GM23338 (cell line): ENCODE measurements around the gene CELSR1. TPM values are rescaled to one million over a fixed set of nuclear protein-coding genes. Genes with fewer than 3 reads are reported as not detected.

Experiments
- ATAC-seq: fragments of 200-7000 bp; cut with Tn5 transposase; 3 replicates; pipeline ENCODE4 v1.9.1; 2020
- DNase-seq: peaks from one replicate; pipeline ENCODE4 v3.0.0-alpha.2; 2015; ENCODE audit warnings: low spot score
- H2AFZ ChIP-seq: fragments of 200-600 bp; sonication (generic); 2 replicates; pipeline ENCODE4 v1.8.0; 2016; ENCODE audit warnings: antibody characterized with exemption, mild to moderate bottlenecking, moderate library complexity
- H3F3A ChIP-seq: fragments of 200-600 bp; sonication (generic); replicated peaks from 2 replicates; pipeline ENCODE4 v1.8.0; 2017; ENCODE audit warnings: antibody characterized with exemption, mixed run types, low read depth
- H3K27ac ChIP-seq: fragments of 200-600 bp; sonication (generic); 2 replicates; pipeline ENCODE4 v1.6.1; 2016; ENCODE audit warnings: low read depth
- H3K27me3 ChIP-seq: fragments of 200-600 bp; sonication (generic); 2 replicates; pipeline ENCODE4 v1.8.0; 2016; ENCODE audit warnings: mild to moderate bottlenecking, mixed run types, moderate library complexity; ENCODE audit not compliant: insufficient read depth
- H3K36me3 ChIP-seq: fragments of 200-600 bp; sonication (generic); 2 replicates; pipeline ENCODE4 v1.8.0; 2016; ENCODE audit warnings: mild to moderate bottlenecking; ENCODE audit not compliant: insufficient read depth
- H3K4me1 ChIP-seq: fragments of 200-600 bp; sonication (generic); 2 replicates; pipeline ENCODE4 v1.8.0; 2016; ENCODE audit warnings: mild to moderate bottlenecking, moderate library complexity; ENCODE audit not compliant: insufficient read depth
- H3K4me2 ChIP-seq: fragments of 200-600 bp; sonication (generic); 2 replicates; pipeline ENCODE4 v1.7.1; 2017; ENCODE audit warnings: mixed run types
- H3K4me3 ChIP-seq: fragments of 200-600 bp; sonication (generic); 2 replicates; pipeline ENCODE4 v1.6.1; 2016; ENCODE audit warnings: mixed run types
- H3K79me2 ChIP-seq: fragments of 200-600 bp; sonication (generic); replicated peaks from 2 replicates; pipeline ENCODE4 v1.8.0; 2017; ENCODE audit warnings: mild to moderate bottlenecking; ENCODE audit not compliant: insufficient read depth
- H3K9me2 ChIP-seq: fragments of 200-600 bp; sonication (generic); 2 replicates; pipeline ENCODE4 v1.8.0; 2017; ENCODE audit not compliant: insufficient read depth
- H4K20me1 ChIP-seq: fragments of 200-600 bp; sonication (generic); replicated peaks from 2 replicates; pipeline ENCODE4 v1.8.0; 2017; ENCODE audit warnings: mild to moderate bottlenecking; ENCODE audit not compliant: insufficient read depth
- H3K27ac Mint-ChIP-seq: 2 replicates; pipeline ENCODE4 v1.8.0; 2020; ENCODE audit warnings: inconsistent platforms, mild to moderate bottlenecking, moderate library complexity, mixed read lengths
- H3K27me3 Mint-ChIP-seq: 3 replicates; pipeline ENCODE4 v1.8.0; 2022; ENCODE audit warnings: low read depth, mild to moderate bottlenecking, moderate library complexity, mixed read lengths, inconsistent platforms; ENCODE audit not compliant: insufficient read depth, poor library complexity
- H3K36me3 Mint-ChIP-seq: 3 replicates; pipeline ENCODE4 v1.8.0; 2021; ENCODE audit warnings: low read depth, mild to moderate bottlenecking, inconsistent platforms, moderate library complexity, mixed read lengths
- H3K4me1 Mint-ChIP-seq: 3 replicates; pipeline ENCODE4 v1.8.0; 2020; ENCODE audit warnings: mild to moderate bottlenecking, inconsistent platforms, mixed read lengths
- H3K4me3 Mint-ChIP-seq: 3 replicates; pipeline ENCODE4 v1.8.0; 2021; ENCODE audit warnings: moderate library complexity, mild to moderate bottlenecking, inconsistent platforms, mixed read lengths
- H3K9me3 Mint-ChIP-seq: 3 replicates; pipeline ENCODE4 v1.8.0; 2020; ENCODE audit warnings: moderate library complexity, mild to moderate bottlenecking, inconsistent platforms, mixed read lengths
- CREB1 ChIP-seq: fragments of 250-450 bp; sonication (Bioruptor Pico); IDR thresholded peaks from 2 replicates; pipeline ENCODE4 v1.5.0; 2020; ENCODE audit warnings: low read depth, mild to moderate bottlenecking, moderate library complexity
- EZH2phosphoT487 ChIP-seq: fragments of 200-600 bp; sonication (generic); IDR thresholded peaks from one replicate; pipeline ENCODE4 v1.8.1; 2018; ENCODE audit warnings: antibody characterized with exemption; ENCODE audit not compliant: unreplicated experiment
- JUNB ChIP-seq: IDR thresholded peaks from one replicate; pipeline ENCODE4 v1.6.1; 2016; ENCODE audit warnings: antibody characterized with exemption; ENCODE audit not compliant: unreplicated experiment
- NANOG ChIP-seq: IDR thresholded peaks from 2 replicates; pipeline ENCODE4 v1.6.1; 2016; ENCODE audit warnings: antibody characterized with exemption, borderline replicate concordance
- STAT1 ChIP-seq: IDR thresholded peaks from one replicate; pipeline ENCODE4 v1.6.1; 2016; ENCODE audit warnings: antibody characterized with exemption; ENCODE audit not compliant: unreplicated experiment
- ZNF114 ChIP-seq: fragments of 250-450 bp; sonication (Bioruptor Pico); IDR thresholded peaks from 2 replicates; pipeline ENCODE4 v1.5.0; 2020; ENCODE audit warnings: mild to moderate bottlenecking, moderate library complexity
- ZNF331 ChIP-seq: fragments of 250-450 bp; sonication (Bioruptor Pico); IDR thresholded peaks from 2 replicates; pipeline ENCODE4 v1.5.0; 2020; ENCODE audit warnings: low read depth, mild to moderate bottlenecking, moderate library complexity
- ZNF462 ChIP-seq: fragments of 250-450 bp; sonication (Bioruptor Pico); IDR thresholded peaks from 2 replicates; pipeline ENCODE4 v1.5.0; 2020; ENCODE audit warnings: mild to moderate bottlenecking, moderate library complexity
- polyA plus RNA-seq: library from polyadenylated mRNA; unstranded; fragments of >200 nt; fragmentation: Nextera tagmentation; extraction: Ambion mirVana; gene quantifications from 2 replicates; pipeline ENCODE4 v1.2.1, GENCODE V29; 2016
- total RNA-seq: library from RNA; depleted of rRNA; stranded (reverse); fragments of >200 nt; shearing (Covaris generic); gene quantifications from 2 replicates; pipeline ENCODE4 v1.2.3, GENCODE V29; 2014
- TF ChIP-seq, protein P1 (sequence below): IDR thresholded peaks from 2 replicates; pipeline ENCODE4 v1.6.1; 2016; ENCODE audit warnings: antibody characterized with exemption

Gene CELSR1
- total and polyA plus RNA-seq, 2 experiments from 2014 or later = 4.8 to 20.4 TPM

DNA sequence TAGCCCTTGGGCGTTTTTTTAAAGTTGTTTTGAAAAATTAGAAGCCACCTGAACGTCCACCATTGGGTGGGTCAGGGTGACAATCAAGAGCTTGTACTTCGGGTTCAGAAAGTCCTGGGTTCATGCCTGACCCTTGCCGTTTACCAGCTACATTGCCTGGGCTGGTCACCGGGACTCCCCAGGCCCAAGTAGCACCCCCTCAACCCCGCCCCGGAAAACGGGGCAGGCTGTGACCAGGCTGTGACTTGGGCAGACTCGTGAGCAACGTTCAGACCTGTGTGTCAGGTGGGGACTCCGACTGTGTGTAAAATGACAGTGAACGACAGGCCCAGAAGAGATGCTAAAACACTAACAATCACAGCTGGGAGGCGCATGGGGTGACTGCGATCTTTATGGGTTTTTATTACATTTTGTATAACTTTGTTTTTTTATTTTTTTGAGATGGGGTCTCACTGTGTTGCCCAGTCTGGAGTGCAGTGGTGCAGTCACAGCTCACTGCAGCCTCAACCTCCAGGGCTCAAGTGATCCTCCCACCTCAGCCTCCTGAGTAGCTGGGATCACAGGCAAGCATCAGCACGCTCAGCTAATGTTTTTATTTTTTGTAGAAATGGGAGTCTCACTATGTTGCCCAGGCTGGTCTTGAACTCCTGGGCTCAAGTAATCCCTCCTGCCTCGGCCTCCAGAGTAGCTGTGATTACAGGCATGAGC lies 145.1 kb downstream of the CELSR1 start (continued):
- TF ChIP-seq ZNF462 (CRISPR knock-in tag) (no peak), ZNF331 (CRISPR knock-in tag) (no peak), EZH2phosphoT487 (no peak), NANOG (no peak)

DNA sequence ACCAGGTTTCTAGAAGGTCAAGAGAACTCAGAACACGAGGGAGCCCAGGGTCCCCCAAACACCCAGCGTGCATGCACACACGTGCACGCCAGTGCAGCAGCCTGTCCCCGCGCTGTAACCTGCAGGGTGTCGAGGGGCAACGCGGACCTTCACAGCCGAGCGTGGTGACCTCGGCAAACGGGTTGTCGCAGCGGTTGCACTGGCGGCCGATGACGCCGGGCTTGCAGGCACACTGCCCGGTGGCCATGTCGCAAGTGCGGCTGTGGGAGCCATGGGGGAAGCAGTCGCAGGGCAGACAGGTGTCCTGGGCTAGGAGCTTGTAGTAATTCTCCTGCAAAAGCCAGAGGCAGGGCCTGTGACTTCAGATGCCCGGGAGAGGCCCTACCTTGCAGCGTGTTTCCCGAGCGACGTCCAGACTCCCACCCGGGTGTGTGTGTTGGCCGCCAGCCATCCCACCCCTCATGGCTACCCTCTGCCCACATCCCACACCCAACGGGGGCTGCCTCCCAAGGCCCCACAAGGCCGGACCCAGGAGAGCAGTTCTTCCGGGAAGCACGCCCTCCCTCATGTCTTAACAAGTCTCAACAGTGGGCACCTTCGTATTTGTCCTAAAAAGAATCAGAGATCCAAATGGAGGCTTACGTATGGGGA lies 145.8 kb downstream of the CELSR1 start:
- no peak for ATAC-seq
- no peaks in the 10 kb centered on the region for H3K9me2 ChIP-seq
- no peak overlapping the region for H3K27ac Mint-ChIP-seq
- no peak overlapping the region for H2AFZ ChIP-seq
- H3K4me2 ChIP-seq = no peak overlapping the region
- H3K27me3 ChIP-seq = no peaks in the 10 kb centered on the region
- no peaks in the 10 kb centered on the region; the same call in 2 of the 3 replicates for H3K36me3 Mint-ChIP-seq
- no peaks in the 10 kb centered on the region for H3F3A ChIP-seq
- H4K20me1 ChIP-seq = no peaks in the 10 kb centered on the region
- DNase-seq = no peak
- H3K27ac ChIP-seq = no peak overlapping the region
- H3K27me3 Mint-ChIP-seq = peaks cover 10% of the 10 kb centered on the region
- no peak overlapping the region for H3K4me3 ChIP-seq
- no peaks in the 10 kb centered on the region for H3K36me3 ChIP-seq
- H3K79me2 ChIP-seq = no peaks in the 10 kb centered on the region
- no peak overlapping the region for H3K4me3 Mint-ChIP-seq
- H3K4me1 ChIP-seq = no peaks in the 10 kb centered on the region
- H3K4me1 Mint-ChIP-seq = peaks cover 4% of the 10 kb centered on the region; the same call in 1 of the 3 replicates
- no peaks in the 10 kb centered on the region for H3K9me3 Mint-ChIP-seq
- TF ChIP-seq STAT1 (no peak), EZH2phosphoT487 (no peak), JUNB (no peak), CREB1 (no peak), ZNF114 (CRISPR knock-in tag) (no peak)
- TF ChIP-seq, protein P1, sequence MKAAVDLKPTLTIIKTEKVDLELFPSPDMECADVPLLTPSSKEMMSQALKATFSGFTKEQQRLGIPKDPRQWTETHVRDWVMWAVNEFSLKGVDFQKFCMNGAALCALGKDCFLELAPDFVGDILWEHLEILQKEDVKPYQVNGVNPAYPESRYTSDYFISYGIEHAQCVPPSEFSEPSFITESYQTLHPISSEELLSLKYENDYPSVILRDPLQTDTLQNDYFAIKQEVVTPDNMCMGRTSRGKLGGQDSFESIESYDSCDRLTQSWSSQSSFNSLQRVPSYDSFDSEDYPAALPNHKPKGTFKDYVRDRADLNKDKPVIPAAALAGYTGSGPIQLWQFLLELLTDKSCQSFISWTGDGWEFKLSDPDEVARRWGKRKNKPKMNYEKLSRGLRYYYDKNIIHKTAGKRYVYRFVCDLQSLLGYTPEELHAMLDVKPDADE = no peak
